Stomach smooth muscle (tissue), 2 donors: ENCODE measurements around the gene RALGPS1.

ENCODE experiments used
- H3K27ac ChIP-seq: one replicate; pipeline ENCODE4 v1.7.0; 2013; ENCODE audit warnings: mild to moderate bottlenecking, low read length, inconsistent platforms
- H3K27me3 ChIP-seq, 2 donors: one replicate each; pipeline ENCODE4 v1.7.0; 2013; ENCODE audit warnings: low read length in 2 of 2; ENCODE audit not compliant: insufficient read depth in 2 of 2, control insufficient read depth in 1 of 2
- H3K36me3 ChIP-seq, 2 donors: one replicate each; pipeline ENCODE4 v1.7.0; 2013; ENCODE audit warnings: low read length in 2 of 2; ENCODE audit not compliant: control insufficient read depth in 2 of 2, insufficient read depth in 2 of 2
- H3K4me1 ChIP-seq: one replicate; pipeline ENCODE4 v1.7.0; 2013; ENCODE audit warnings: low read length; ENCODE audit not compliant: control insufficient read depth, insufficient read depth
- H3K4me3 ChIP-seq, 2 donors: one replicate each; pipeline ENCODE4 v1.7.0; 2013; ENCODE audit warnings: low read length in 2 of 2
- H3K9ac ChIP-seq, 2 donors: one replicate each; pipeline ENCODE4 v1.7.0; 2013; ENCODE audit warnings: low read length in 2 of 2, mild to moderate bottlenecking in 1 of 2
- H3K9me3 ChIP-seq, 2 donors: one replicate each; pipeline ENCODE4 v1.7.0; 2013; ENCODE audit warnings: low read length in 2 of 2; ENCODE audit not compliant: control insufficient read depth in 2 of 2
- donor health status: healthy.
- donor health status: Pancreatic carcinoma.

Gene RALGPS1

DNA sequence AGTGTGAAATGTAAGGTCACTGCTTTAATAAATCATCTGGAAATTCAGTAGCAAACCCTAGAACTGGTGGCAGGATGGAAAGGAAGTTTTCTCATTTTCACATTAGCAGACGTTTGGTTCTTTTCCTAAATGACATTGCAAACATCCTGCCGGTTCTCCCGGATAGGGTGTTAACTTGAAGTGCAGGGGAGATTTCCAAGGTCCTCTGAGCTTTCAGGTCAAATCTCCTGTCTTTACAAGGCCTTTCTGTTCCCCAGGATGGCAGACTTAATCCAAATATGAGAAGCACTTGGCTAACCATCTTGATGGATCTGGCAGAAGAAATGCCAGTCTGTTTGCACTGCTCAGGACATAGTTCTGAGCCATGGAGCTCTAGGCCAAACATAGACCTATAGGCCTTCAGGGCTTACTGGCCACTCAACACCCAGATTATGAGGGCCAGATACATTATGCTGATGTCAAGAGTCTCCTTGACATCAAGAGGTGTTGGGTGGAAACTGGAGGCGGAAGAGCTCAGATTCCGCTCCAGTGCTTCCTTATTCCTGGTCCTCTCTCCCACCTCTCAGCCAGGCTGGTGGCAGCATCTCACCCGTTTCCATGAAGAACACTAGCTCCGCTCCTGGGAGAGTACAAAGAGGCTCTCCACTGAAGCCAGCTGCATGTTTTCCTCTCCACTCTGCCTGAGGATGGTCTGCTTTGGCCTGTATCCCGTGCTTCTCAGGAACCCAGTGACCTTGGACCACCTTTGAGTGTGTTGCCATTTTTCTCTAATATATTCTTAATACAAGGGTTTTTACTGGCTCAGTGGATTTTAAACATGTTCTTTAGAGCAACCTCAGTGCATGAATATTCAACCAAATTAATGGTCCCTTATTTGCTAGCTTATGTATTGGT, 61.0 kb downstream of the RALGPS1 start:
- H3K4me1 ChIP-seq = peaks cover 6% of the 10 kb centered on the region
- no peak overlapping the region for H3K27ac ChIP-seq
- peaks cover 2 to 3% of the 10 kb centered on the region in 2 donors for H3K36me3 ChIP-seq
- H3K4me3 ChIP-seq = no peak overlapping the region
- H3K27me3 ChIP-seq = no peaks in the 10 kb centered on the region
- no peaks in the 10 kb centered on the region for H3K9me3 ChIP-seq
- H3K9ac ChIP-seq = no peak overlapping the region

DNA sequence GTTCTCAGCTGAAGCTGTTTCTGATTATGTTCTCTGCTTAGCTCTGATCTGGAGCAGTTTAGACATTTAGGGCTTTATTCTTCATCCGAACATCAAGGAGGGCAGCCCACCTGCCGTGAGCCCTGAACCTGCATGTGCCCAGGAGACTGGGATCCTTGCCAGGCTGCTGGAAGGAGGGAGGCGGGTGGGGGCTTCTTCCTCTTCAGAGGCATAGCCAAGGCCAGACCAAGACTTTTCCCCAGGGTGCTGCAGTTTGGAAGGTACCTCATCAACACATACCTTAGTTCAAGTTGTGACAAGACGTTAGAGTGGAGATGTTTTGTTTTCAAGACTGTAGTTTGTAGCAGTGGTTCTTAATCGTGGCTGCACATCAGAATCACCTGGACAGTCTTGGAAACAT, 64.9 kb downstream of the RALGPS1 start:
- no peak overlapping the region for H3K27ac ChIP-seq
- no peak overlapping the region for H3K9ac ChIP-seq
- H3K36me3 ChIP-seq = peaks cover 2 to 3% of the 10 kb centered on the region in 2 donors
- peaks cover 6% of the 10 kb centered on the region for H3K4me1 ChIP-seq
- H3K27me3 ChIP-seq = no peaks in the 10 kb centered on the region
- H3K4me3 ChIP-seq = no peak overlapping the region
- no peaks in the 10 kb centered on the region for H3K9me3 ChIP-seq

DNA sequence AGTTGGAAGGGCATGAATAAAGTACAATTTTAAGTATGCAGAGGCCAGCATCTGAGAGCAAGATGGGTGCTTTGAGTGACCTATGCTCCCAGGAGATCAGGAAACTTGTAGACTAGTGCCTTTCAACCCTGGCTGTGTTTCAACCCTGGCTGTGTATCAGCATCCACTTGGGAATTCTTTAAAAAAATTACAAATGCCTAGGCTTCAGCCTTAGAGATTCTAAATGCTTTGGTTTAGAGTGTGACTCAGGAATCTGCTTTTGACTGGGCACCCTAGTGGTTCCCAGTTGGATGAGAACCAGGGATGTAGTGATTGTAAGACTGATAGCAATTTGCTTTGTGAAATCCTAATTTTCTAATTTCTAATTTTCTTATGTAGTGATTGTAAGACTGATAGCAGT, 65.6 kb downstream of the RALGPS1 start:
- Histone ChIP-seq H3K9ac (no peak overlapping the region), H3K27ac (no peak overlapping the region), H3K9me3 (no peaks in the 10 kb centered on the region), H3K4me1 (peaks cover 12% of the 10 kb centered on the region), H3K27me3 (no peaks in the 10 kb centered on the region), H3K36me3 (peaks cover 2 to 3% of the 10 kb centered on the region in 2 donors), H3K4me3 (no peak overlapping the region)

DNA sequence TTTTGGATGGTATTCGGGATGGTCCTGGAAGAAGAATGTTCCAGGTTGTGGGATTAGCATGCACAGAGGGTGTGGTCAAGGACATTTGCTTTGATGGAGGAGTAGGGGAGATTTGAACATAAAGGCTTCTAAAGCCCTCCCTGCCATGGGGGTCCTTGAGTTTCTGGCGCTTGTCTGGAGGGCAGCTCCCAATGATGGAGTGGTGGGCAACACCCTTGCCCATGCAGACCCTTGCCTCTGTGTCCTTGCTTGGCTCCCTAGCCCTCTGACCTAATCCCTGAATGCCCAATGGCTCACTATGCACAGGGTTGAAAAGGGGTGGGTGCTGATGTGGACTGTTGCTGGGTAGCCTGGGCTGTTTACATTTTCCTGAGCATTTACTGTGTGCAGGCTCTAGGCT, 66.6 kb downstream of the RALGPS1 start:
- no peaks in the 10 kb centered on the region for H3K9me3 ChIP-seq
- peaks cover 6% of the 10 kb centered on the region for H3K4me1 ChIP-seq
- no peak overlapping the region for H3K27ac ChIP-seq
- H3K9ac ChIP-seq = no peak overlapping the region
- no peaks in the 10 kb centered on the region for H3K27me3 ChIP-seq
- no peak overlapping the region for H3K4me3 ChIP-seq
- peaks cover 0 to 2% of the 10 kb centered on the region in 2 donors for H3K36me3 ChIP-seq

DNA sequence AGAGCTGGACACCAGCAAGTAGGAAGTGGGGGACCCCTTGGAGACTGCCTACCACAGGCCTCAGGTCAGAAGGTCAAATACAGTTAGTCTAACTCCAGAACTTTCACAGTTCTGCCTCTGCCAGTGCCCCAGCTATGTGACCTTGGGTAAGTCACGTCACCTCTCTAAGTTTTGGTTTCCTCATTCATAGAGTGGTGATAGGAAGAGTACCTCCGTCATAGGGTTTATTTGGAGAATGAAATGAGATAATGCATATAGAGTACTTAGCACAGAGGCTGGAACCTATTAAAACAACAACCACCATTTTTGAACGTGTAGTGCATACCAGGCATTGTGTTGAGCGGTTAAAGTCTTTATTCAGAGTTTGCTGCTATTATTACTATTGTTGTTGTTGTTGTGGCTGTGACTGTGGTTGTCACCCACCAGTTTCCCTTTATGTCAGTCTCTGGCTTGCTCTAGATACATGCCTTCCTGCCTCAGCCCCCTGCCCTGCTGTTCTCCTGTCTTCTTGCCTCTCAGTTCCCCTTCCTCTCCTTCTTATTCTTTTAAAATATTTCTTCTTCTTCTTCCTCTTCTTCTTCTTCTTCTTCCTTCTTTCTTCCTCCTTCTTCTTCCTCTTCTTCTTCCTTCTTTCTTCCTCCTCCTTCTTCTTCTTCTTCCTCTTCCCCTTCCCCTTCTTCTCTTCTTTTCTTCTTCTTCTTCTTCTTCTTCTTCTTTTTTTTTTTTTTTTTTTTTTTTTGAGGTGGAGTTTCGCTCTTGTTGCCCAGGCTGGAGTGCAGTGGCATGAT, 67.8 kb downstream of the RALGPS1 start:
- Histone ChIP-seq H3K9ac (no peak overlapping the region), H3K4me3 (no peak overlapping the region), H3K27ac (no peak overlapping the region), H3K27me3 (no peaks in the 10 kb centered on the region), H3K36me3 (no peaks in the 10 kb centered on the region), H3K4me1 (peaks cover 6% of the 10 kb centered on the region), H3K9me3 (no peaks in the 10 kb centered on the region)

DNA sequence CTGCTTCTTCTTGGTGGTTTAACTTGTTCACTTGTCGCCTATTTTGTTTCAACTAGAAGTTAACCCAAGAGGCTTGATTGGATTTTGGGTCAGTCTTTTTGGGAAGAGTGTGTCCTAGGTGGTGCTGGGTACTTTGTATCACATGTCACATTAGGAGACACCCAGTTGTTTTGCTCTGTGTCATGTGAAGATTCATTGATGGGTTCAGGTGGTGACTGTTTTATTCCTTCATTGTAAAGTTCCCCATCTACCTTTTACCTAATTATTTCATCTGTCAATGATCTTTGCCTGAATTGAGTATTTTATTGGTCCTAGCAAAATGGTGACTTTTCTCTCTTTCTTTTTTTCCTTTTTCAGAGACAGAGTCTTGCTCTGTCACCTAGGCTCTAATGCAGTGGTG, 69.2 kb downstream of the RALGPS1 start:
- no peaks in the 10 kb centered on the region for H3K9me3 ChIP-seq
- no peaks in the 10 kb centered on the region for H3K27me3 ChIP-seq
- H3K9ac ChIP-seq = no peak overlapping the region
- no peaks in the 10 kb centered on the region for H3K36me3 ChIP-seq
- H3K27ac ChIP-seq = no peak overlapping the region
- H3K4me1 ChIP-seq = peaks cover 9% of the 10 kb centered on the region
- no peak overlapping the region for H3K4me3 ChIP-seq

DNA sequence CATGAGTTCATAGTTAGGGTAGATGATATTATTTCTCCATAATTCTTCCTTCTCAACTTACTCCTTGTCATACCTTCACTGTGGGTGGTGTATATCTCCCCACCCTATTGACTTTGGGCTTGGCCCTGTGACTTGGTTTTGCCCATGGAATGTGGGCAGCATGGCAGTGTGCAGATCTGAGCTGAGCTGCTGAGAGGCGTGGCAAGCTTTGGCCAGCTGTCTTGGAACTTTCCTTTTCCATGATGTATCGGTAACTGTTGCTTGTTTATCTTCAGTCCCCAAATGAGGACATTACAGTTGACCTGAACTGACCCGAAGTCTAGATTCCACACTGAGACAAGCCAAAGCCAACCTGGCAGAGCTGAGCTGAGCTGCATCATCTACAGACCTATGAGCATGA, 70.4 kb downstream of the RALGPS1 start:
- Histone ChIP-seq H3K4me3 (no peak overlapping the region), H3K36me3 (no peaks in the 10 kb centered on the region), H3K27ac (no peak overlapping the region), H3K27me3 (no peaks in the 10 kb centered on the region), H3K4me1 (peaks cover 17% of the 10 kb centered on the region), H3K9me3 (no peaks in the 10 kb centered on the region), H3K9ac (no peak overlapping the region)

DNA sequence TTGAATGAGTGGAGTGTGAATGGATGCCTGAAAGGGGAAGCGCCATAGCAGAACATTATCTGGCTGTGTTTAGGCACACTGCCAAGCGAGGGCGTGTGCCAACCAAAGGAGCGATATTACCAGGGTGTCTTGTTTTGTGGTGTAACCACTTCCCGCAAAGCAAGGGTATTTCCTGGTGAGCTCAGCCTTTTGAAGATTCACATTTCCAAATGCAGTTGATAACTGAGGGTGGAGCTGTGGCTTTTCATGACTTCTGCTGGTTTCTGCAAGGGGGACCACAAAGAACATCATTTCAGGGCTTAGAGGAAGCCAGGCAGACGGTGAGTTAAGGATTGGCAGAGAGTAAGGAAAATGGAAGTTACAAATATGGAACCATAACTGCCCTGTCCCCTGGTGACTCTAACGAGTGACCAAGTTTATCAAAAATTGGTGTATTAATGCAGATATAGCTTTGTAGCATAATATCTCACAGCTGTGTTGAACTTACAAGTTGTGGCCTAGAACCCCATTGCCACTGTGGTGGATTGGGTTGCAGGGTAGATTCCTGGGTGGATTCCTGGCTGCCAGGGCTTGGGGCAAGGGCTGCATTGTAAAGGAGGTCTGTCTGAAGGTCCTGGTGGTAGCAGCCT, 71.4 kb downstream of the RALGPS1 start:
- H3K27me3 ChIP-seq = no peaks in the 10 kb centered on the region
- H3K4me1 ChIP-seq = peaks cover 24% of the 10 kb centered on the region
- H3K27ac ChIP-seq = no peak overlapping the region
- H3K9ac ChIP-seq = no peak overlapping the region
- H3K4me3 ChIP-seq = no peak overlapping the region
- H3K9me3 ChIP-seq = no peaks in the 10 kb centered on the region
- H3K36me3 ChIP-seq = no peaks in the 10 kb centered on the region

DNA sequence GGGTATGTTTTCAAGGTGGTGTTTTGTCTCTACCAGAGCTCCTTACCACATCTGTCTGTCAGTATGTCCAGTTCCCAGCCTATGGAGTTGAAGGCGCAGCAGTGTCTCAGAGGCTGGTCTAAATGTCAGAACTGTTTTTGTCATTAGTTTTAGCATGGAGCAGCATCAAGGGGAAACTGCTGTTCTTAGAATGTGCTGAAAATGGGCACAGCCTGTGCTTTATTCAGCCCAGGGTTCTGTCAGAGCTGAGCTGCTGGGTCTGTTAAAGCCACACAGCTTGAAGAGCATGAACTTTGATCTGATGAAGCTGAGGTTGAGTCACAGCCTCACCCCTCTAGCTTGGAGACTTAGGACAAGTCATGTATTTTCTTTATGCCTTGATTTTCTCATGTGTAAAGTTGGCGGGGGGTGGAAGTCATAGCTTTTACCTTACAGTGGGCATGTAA, 71.9 kb downstream of the RALGPS1 start:
- Histone ChIP-seq H3K4me3 (no peak overlapping the region), H3K9ac (no peak overlapping the region), H3K36me3 (no peaks in the 10 kb centered on the region), H3K27ac (no peak overlapping the region), H3K9me3 (no peaks in the 10 kb centered on the region), H3K4me1 (peaks cover 27% of the 10 kb centered on the region), H3K27me3 (no peaks in the 10 kb centered on the region)

DNA sequence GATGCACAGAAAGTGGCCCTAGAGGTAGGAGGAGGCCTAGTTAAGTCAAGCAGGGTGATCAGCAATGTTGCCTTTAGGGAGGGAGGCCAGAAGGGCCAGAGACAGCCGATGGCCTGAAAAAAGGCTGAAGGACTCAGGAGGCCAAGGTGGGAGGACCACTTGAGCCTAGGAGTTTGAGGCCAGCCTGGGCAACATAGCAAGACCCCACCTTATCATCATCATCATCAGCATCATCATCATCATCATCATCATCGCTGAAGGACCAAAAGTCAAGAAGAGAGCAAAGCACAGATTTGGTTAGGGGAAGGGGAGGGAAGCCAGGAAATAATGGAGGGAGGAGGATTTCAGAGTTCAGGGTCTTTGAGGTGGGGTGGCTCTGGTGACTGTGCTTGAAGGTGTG, 74.3 kb downstream of the RALGPS1 start:
- Histone ChIP-seq H3K9me3 (no peaks in the 10 kb centered on the region), H3K9ac (no peak overlapping the region), H3K27ac (peak overlapping the region; percentile 24), H3K4me3 (no peak overlapping the region), H3K4me1 (peaks cover 27% of the 10 kb centered on the region), H3K27me3 (no peaks in the 10 kb centered on the region), H3K36me3 (no peaks in the 10 kb centered on the region)
